Renal cortical epithelial cell (primary cell): ENCODE results near the gene MFSD1. TPM values are rescaled to one million over a fixed set of nuclear protein-coding genes. Genes with fewer than 3 reads are reported as not detected.

ENCODE experiments used
- DNase-seq: peaks from one replicate; pipeline ENCODE4 v3.0.0-alpha.2; 2011; ENCODE audit warnings: low read depth
- total RNA-seq: library from RNA; depleted of rRNA; stranded (reverse); fragments of >200 nt; gene quantifications from 2 replicates; pipeline ENCODE4 v1.2.3, GENCODE V29; 2014

The MFSD1 gene
- total RNA-seq, 1 donor from 2014 or later, result 97.6 TPM

DNA sequence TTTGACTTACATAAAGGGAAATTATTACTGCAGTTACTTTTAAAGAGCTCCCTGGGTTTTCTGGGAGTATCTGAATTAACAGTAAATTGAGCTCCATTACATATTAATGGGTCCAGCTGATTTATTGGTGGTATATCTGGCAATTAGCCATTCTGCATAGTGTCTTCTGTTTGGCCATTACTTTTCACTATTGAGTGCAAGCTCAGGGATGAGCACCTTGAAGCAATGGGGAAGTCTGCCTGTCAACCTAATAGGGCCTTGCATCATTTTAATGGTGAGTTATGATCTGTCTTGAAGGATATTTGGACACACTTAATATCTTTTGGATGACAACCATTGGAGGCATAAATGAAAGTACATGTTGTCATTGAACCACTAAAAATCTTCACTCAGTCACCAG, 73.8 kb downstream of the MFSD1 start:
- no peak for DNase-seq

Other genes starting within 250 kb of the MFSD1 start
- gene MLF1, start 230.9 kb upstream of the MFSD1 start, total RNA-seq, result 21.4 and 31.4 TPM in 2 replicates
- gene GFM1, start 157.5 kb upstream of the MFSD1 start, total RNA-seq, result 72.7 and 79.7 TPM in 2 replicates
- gene LXN, start 129.4 kb upstream of the MFSD1 start, total RNA-seq, result 12.7 and 50.3 TPM in 2 replicates
- gene RARRES1, start 69.6 kb upstream of the MFSD1 start, total RNA-seq, result 7.8 and 27.5 TPM in 2 replicates